Stomach smooth muscle (tissue), 2 donors: ENCODE results near the gene SRI.

Experiments used
- H3K27ac ChIP-seq: one replicate; pipeline ENCODE4 v1.7.0; 2013; ENCODE audit warnings: mild to moderate bottlenecking, low read length, inconsistent platforms
- H3K27me3 ChIP-seq, 2 donors: one replicate each; pipeline ENCODE4 v1.7.0; 2013; ENCODE audit warnings: low read length in 2 of 2; ENCODE audit not compliant: insufficient read depth in 2 of 2, control insufficient read depth in 1 of 2
- H3K36me3 ChIP-seq, 2 donors: one replicate each; pipeline ENCODE4 v1.7.0; 2013; ENCODE audit warnings: low read length in 2 of 2; ENCODE audit not compliant: control insufficient read depth in 2 of 2, insufficient read depth in 2 of 2
- H3K4me1 ChIP-seq: one replicate; pipeline ENCODE4 v1.7.0; 2013; ENCODE audit warnings: low read length; ENCODE audit not compliant: control insufficient read depth, insufficient read depth
- H3K4me3 ChIP-seq, 2 donors: one replicate each; pipeline ENCODE4 v1.7.0; 2013; ENCODE audit warnings: low read length in 2 of 2
- H3K9ac ChIP-seq, 2 donors: one replicate each; pipeline ENCODE4 v1.7.0; 2013; ENCODE audit warnings: low read length in 2 of 2, mild to moderate bottlenecking in 1 of 2
- H3K9me3 ChIP-seq, 2 donors: one replicate each; pipeline ENCODE4 v1.7.0; 2013; ENCODE audit warnings: low read length in 2 of 2; ENCODE audit not compliant: control insufficient read depth in 2 of 2
- donor health status: healthy.
- donor health status: Pancreatic carcinoma.

The SRI gene

GRCh38 chr7:88226201-88226600 lies 6.4 kb upstream of the SRI start:
- no peak overlapping the region for H3K4me3 ChIP-seq
- H3K27me3 ChIP-seq, result no peaks in the 10 kb centered on the region
- H3K36me3 ChIP-seq, result no peaks in the 10 kb centered on the region
- no peaks in the 10 kb centered on the region for H3K4me1 ChIP-seq
- H3K9ac ChIP-seq, result no peak overlapping the region
- no peaks in the 10 kb centered on the region for H3K9me3 ChIP-seq
- no peak overlapping the region for H3K27ac ChIP-seq

GRCh38 chr7:88224601-88225275 lies 4.9 kb upstream of the SRI start:
- Histone ChIP-seq H3K9me3 (no peaks in the 10 kb centered on the region), H3K27ac (no peak overlapping the region), H3K4me3 (no peak overlapping the region)

GRCh38 chr7:88223265-88223664 lies 3.4 kb upstream of the SRI start:
- no peaks in the 10 kb centered on the region for H3K27me3 ChIP-seq
- H3K9me3 ChIP-seq, result no peaks in the 10 kb centered on the region
- H3K36me3 ChIP-seq, result no peaks in the 10 kb centered on the region
- H3K4me1 ChIP-seq, result peaks cover 5% of the 10 kb centered on the region
- H3K27ac ChIP-seq, result no peak overlapping the region
- H3K9ac ChIP-seq, result no peak overlapping the region
- H3K4me3 ChIP-seq, result no peak overlapping the region

More at GRCh38 chr7:88224601-88225275, 4.9 kb upstream of the SRI start:
- no peaks in the 10 kb centered on the region for H3K36me3 ChIP-seq
- no peaks in the 10 kb centered on the region for H3K27me3 ChIP-seq
- no peaks in the 10 kb centered on the region for H3K4me1 ChIP-seq
- no peak overlapping the region for H3K9ac ChIP-seq

GRCh38 chr7:88218836-88219605 lies 817 bp downstream of the SRI start:
- no peak overlapping the region for H3K27ac ChIP-seq
- no peaks in the 10 kb centered on the region for H3K9me3 ChIP-seq
- peaks cover 8 to 14% of the 10 kb centered on the region in 2 donors for H3K36me3 ChIP-seq
- peak overlapping the region; percentile 67 to 68 for H3K9ac ChIP-seq
- H3K27me3 ChIP-seq, result no peaks in the 10 kb centered on the region
- peaks cover 5% of the 10 kb centered on the region for H3K4me1 ChIP-seq
- H3K4me3 ChIP-seq, result peak overlapping the region; percentile 64 to 89

- Histone ChIP-seq H3K27me3 (no peaks in the 10 kb centered on the region), H3K27ac (no peak overlapping the region), H3K9me3 (no peaks in the 10 kb centered on the region), H3K9ac (no peak overlapping the region), H3K4me1 (peaks cover 5% of the 10 kb centered on the region), H3K36me3 (peaks cover 8 to 14% of the 10 kb centered on the region in 2 donors), H3K4me3 (peak overlapping the region; percentile 64 to 89)
These were observed 1.5 kb downstream of the SRI start for GRCh38 chr7:88218429-88218745.

- Histone ChIP-seq H3K27me3 (no peaks in the 10 kb centered on the region), H3K27ac (no peak overlapping the region), H3K4me3 (no peak overlapping the region), H3K36me3 (peaks cover 8 to 18% of the 10 kb centered on the region in 2 donors), H3K9ac (no peak overlapping the region), H3K9me3 (no peaks in the 10 kb centered on the region), H3K4me1 (peaks cover 5% of the 10 kb centered on the region)
These were observed 2.0 kb downstream of the SRI start for GRCh38 chr7:88217675-88218428.

GRCh38 chr7:88216276-88216675 lies 3.6 kb downstream of the SRI start:
- Histone ChIP-seq H3K4me1 (peaks cover 5% of the 10 kb centered on the region), H3K9ac (no peak overlapping the region), H3K9me3 (no peaks in the 10 kb centered on the region), H3K27ac (no peak overlapping the region), H3K27me3 (no peaks in the 10 kb centered on the region), H3K4me3 (no peak overlapping the region), H3K36me3 (peaks cover 8 to 21% of the 10 kb centered on the region in 2 donors)

GRCh38 chr7:88215295-88215694 lies 4.5 kb downstream of the SRI start:
- H3K4me1 ChIP-seq, result peaks cover 5% of the 10 kb centered on the region
- H3K9me3 ChIP-seq, result no peaks in the 10 kb centered on the region
- no peak overlapping the region for H3K27ac ChIP-seq
- no peak overlapping the region for H3K4me3 ChIP-seq
- no peaks in the 10 kb centered on the region for H3K27me3 ChIP-seq
- peaks cover 10 to 23% of the 10 kb centered on the region in 2 donors for H3K36me3 ChIP-seq
- no peak overlapping the region for H3K9ac ChIP-seq

GRCh38 chr7:88214456-88214855 lies 5.4 kb downstream of the SRI start:
- H3K4me3 ChIP-seq, result no peak overlapping the region
- H3K4me1 ChIP-seq, result peaks cover 5% of the 10 kb centered on the region
- no peaks in the 10 kb centered on the region for H3K9me3 ChIP-seq
- peaks cover 15 to 27% of the 10 kb centered on the region in 2 donors for H3K36me3 ChIP-seq
- no peaks in the 10 kb centered on the region for H3K27me3 ChIP-seq
- H3K9ac ChIP-seq, result no peak overlapping the region
- no peak overlapping the region for H3K27ac ChIP-seq

- no peaks in the 10 kb centered on the region for H3K4me1 ChIP-seq
- peaks cover 24 to 33% of the 10 kb centered on the region in 2 donors for H3K36me3 ChIP-seq
- H3K27ac ChIP-seq, result no peak overlapping the region
- no peaks in the 10 kb centered on the region for H3K27me3 ChIP-seq
- H3K4me3 ChIP-seq, result no peak overlapping the region
- no peak overlapping the region for H3K9ac ChIP-seq
- no peaks in the 10 kb centered on the region for H3K9me3 ChIP-seq
These were observed 6.9 kb downstream of the SRI start for GRCh38 chr7:88212918-88213317.
